Glutamatergic neuron (in vitro differentiated cells): ENCODE data around the gene PTPRN2. TPM values are rescaled to one million over a fixed set of nuclear protein-coding genes. Genes with fewer than 3 reads are reported as not detected.

Experiments
- DNase-seq: peaks from one replicate; pipeline ENCODE4 v3.0.0; 2022
- H3K27ac Mint-ChIP-seq: one replicate; pipeline ENCODE4 v1.8.0; 2020; ENCODE audit warnings: mild to moderate bottlenecking, mixed read lengths, inconsistent platforms; ENCODE audit not compliant: unreplicated experiment
- H3K27me3 Mint-ChIP-seq: one replicate; pipeline ENCODE4 v1.8.0; 2020; ENCODE audit warnings: mild to moderate bottlenecking, moderate library complexity, mixed read lengths, inconsistent platforms; ENCODE audit not compliant: unreplicated experiment
- H3K36me3 Mint-ChIP-seq: one replicate; pipeline ENCODE4 v1.8.0; 2020; ENCODE audit warnings: mild to moderate bottlenecking, mixed read lengths, inconsistent platforms; ENCODE audit not compliant: unreplicated experiment
- H3K4me1 Mint-ChIP-seq: one replicate; pipeline ENCODE4 v1.8.0; 2020; ENCODE audit warnings: mild to moderate bottlenecking, low read depth, mixed read lengths, inconsistent platforms; ENCODE audit not compliant: unreplicated experiment
- H3K4me3 Mint-ChIP-seq: one replicate; pipeline ENCODE4 v1.8.0; 2020; ENCODE audit warnings: mild to moderate bottlenecking, mixed read lengths, inconsistent platforms; ENCODE audit not compliant: unreplicated experiment
- H3K9me3 Mint-ChIP-seq: one replicate; pipeline ENCODE4 v1.8.0; 2020; ENCODE audit warnings: mild to moderate bottlenecking, moderate library complexity, mixed read lengths, inconsistent platforms; ENCODE audit not compliant: unreplicated experiment
- total RNA-seq: library from RNA; stranded (reverse); fragmentation: NEBNext Ultra II Directional; extraction: Animal tissue kit (Norgen Biotek cat#: 25700); gene quantifications from one replicate; pipeline ENCODE4 v1.2.1, GENCODE V29; 2021; ENCODE audit not compliant: unreplicated experiment
- TF ChIP-seq, protein P1 (sequence below): fragments of 200-600 bp; sonication (generic); IDR thresholded peaks from one replicate; pipeline ENCODE4 v1.5.0; 2021; ENCODE audit not compliant: partially characterized antibody, unreplicated experiment

Gene PTPRN2
- total RNA-seq, 1 donor from 2014 or later, result 49.0 TPM

DNA sequence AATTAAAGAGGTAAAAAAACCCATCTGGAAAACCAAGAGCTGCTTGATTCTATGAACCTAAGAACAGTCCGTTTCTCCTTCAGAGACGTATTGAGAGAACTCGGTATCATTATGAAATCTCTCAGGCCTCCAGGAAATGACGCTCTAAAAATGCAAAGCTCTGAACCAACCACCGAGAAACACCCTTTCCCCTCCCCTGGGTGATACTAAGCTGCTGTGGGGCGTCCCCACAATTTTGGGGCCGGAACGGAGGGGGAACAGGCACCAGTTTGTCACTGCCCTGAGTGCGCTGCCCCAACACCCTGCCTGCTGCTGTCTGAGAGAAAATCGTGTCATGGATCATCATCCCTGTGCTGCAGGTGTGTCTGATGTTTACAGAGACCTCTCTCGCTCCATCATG is 741.4 kb downstream of the PTPRN2 start:
- DNase-seq, result no peak
- H3K4me1 Mint-ChIP-seq, result peaks cover 8% of the 10 kb centered on the region
- H3K4me3 Mint-ChIP-seq, result no peak overlapping the region
- TF ChIP-seq, protein P1, sequence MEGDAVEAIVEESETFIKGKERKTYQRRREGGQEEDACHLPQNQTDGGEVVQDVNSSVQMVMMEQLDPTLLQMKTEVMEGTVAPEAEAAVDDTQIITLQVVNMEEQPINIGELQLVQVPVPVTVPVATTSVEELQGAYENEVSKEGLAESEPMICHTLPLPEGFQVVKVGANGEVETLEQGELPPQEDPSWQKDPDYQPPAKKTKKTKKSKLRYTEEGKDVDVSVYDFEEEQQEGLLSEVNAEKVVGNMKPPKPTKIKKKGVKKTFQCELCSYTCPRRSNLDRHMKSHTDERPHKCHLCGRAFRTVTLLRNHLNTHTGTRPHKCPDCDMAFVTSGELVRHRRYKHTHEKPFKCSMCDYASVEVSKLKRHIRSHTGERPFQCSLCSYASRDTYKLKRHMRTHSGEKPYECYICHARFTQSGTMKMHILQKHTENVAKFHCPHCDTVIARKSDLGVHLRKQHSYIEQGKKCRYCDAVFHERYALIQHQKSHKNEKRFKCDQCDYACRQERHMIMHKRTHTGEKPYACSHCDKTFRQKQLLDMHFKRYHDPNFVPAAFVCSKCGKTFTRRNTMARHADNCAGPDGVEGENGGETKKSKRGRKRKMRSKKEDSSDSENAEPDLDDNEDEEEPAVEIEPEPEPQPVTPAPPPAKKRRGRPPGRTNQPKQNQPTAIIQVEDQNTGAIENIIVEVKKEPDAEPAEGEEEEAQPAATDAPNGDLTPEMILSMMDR, result no peak
- H3K36me3 Mint-ChIP-seq, result no peaks in the 10 kb centered on the region
- H3K9me3 Mint-ChIP-seq, result peaks cover 14% of the 10 kb centered on the region
- H3K27ac Mint-ChIP-seq, result no peak overlapping the region
- H3K27me3 Mint-ChIP-seq, result peaks cover 6% of the 10 kb centered on the region

DNA sequence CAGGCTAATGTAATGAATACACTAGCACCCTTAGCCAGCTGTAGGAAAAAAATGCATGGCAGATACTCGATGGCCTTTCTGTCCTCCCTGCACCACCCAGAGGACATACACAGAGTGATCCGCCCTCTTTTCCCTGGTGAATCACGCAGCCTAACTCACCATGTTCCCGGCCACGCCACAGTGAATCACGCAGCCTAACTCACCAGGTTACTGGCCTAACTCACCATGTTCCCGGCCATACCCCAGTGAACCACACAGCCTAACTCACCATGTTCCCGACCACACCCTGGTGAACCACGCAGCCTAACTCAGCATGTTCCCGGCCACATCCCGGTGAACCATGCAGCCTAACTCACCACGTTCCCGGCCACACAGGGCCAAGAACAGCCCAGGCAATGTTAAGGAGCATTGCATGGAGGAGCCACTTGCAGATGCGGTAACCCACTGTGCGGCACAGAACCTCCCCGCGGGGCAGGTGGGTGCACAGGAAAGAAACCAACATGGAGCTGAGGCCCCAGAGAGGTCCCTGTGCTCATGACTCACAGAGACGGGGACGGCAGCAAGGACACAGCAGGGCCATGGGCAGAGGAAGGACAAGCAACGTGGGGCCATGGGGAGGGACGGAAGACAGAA is 742.3 kb downstream of the PTPRN2 start:
- Mint-ChIP-seq H3K27me3 (peaks cover 4% of the 10 kb centered on the region), H3K4me1 (peaks cover 10% of the 10 kb centered on the region), H3K27ac (no peak overlapping the region), H3K36me3 (no peaks in the 10 kb centered on the region), H3K4me3 (no peak overlapping the region), H3K9me3 (peaks cover 14% of the 10 kb centered on the region)
- no peak for DNase-seq
- TF ChIP-seq, protein P1, result no peak

DNA sequence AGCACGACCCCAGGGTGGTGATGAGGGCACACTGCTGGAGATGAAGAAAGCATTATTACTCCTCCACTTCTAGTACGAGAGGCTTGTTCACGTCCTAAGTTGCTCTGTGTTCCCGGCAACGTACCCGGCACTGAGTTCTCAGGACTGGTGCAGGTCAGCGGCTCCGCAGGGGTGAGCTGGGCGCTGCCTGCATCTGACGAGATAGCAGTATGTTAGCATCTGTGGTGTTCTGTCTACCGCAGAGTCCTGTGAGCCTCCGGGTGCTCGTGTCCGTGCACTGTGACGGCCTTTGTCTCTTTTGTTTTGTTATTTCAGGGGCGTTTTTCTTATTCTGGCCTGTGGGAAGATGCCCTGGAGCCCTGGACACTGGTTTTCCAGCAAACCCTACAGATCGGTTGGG is 743.0 kb downstream of the PTPRN2 start:
- TF ChIP-seq, protein P1, result no peak
- H3K36me3 Mint-ChIP-seq, result no peaks in the 10 kb centered on the region
- H3K9me3 Mint-ChIP-seq, result peaks cover 12% of the 10 kb centered on the region
- H3K27ac Mint-ChIP-seq, result no peak overlapping the region
- no peak for DNase-seq
- no peak overlapping the region for H3K4me3 Mint-ChIP-seq
- peaks cover 10% of the 10 kb centered on the region for H3K4me1 Mint-ChIP-seq
- H3K27me3 Mint-ChIP-seq, result peaks cover 4% of the 10 kb centered on the region

DNA sequence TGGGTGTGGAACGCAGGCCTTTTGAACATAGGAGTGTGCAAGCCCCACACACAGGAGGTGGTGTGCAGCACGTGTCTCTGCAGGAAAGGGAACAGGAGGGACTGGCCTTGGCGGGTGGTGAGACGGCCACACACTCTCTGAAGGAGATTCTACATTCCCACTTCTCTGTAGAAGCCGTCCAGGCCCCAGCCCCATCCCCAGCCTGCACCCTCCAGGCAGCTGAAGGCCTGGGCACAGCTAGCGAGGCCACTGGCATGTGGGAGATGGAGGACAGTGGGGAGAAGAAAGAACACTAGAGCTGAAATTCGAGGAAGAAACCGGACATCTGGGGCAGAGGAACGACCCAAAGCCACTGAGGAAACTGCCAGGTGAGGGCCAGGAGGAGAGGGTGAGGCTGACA is 743.5 kb downstream of the PTPRN2 start:
- H3K4me1 Mint-ChIP-seq, result peaks cover 10% of the 10 kb centered on the region
- no peak for DNase-seq
- H3K27ac Mint-ChIP-seq, result no peak overlapping the region
- TF ChIP-seq, protein P1, result no peak
- H3K9me3 Mint-ChIP-seq, result peaks cover 12% of the 10 kb centered on the region
- no peak overlapping the region for H3K4me3 Mint-ChIP-seq
- peaks cover 2% of the 10 kb centered on the region for H3K27me3 Mint-ChIP-seq
- no peaks in the 10 kb centered on the region for H3K36me3 Mint-ChIP-seq

DNA sequence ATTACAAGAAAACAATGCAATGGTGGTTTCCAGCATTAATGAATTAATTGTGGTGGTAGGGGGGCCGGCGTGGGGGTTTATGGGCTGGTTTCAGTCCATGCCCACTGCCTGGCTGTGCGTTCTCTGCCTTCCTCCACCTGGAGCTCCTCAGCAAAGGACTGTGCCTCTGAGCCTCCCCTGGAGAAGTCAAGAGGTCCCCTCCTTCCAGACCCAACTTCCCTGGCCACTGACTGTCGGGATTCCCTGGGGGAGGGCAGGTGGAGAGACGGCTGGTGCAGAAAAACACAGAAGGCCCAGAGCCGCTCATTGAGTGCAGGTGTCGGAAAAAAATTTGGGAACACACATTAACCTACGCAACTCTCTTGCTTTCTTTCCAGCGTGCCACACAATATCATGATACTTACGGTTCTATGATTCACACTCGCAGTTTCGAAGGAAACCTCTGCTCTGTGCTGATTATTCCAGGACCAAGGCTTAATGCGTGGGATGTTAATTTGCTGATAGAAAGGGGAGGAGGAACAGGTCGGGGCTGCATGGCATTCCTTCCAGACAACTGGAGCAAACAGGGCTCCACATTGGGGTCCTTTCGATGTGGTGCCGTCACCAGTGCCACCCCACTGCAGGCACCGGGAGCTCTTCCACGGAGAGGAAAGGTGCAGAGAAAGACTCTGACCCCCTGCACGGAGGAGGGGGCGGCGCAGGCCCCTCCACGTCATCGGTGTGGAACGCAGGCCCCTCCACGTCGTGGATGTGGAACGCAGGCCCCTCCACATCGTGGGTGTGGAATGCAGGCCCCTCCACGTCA is 744.1 kb downstream of the PTPRN2 start:
- Mint-ChIP-seq H3K9me3 (peaks cover 12% of the 10 kb centered on the region), H3K4me1 (peaks cover 10% of the 10 kb centered on the region), H3K4me3 (no peak overlapping the region), H3K27ac (no peak overlapping the region), H3K36me3 (no peaks in the 10 kb centered on the region), H3K27me3 (peaks cover 2% of the 10 kb centered on the region)
- TF ChIP-seq, protein P1, result no peak
- no peak for DNase-seq
